GM12878 (cell line): ENCODE measurements around the gene SENP5. TPM values are rescaled to one million over a fixed set of nuclear protein-coding genes. Genes with fewer than 3 reads are reported as not detected.
A peak's percentile ranks its signal among the peaks of the same experiment; 100 is the strongest.

Experiments used
- EP300 ChIP-seq, 2 experiments: fragments of 150-350 bp in 1 of 2; IDR thresholded peaks; 2 replicates each; pipeline ENCODE4 v1.6.1; 2011 to 2012; ENCODE audit warnings: low read depth in 2 of 2, low read length in 2 of 2, borderline replicate concordance in 1 of 2, improper control_type of control experiment in 1 of 2, inconsistent platforms in 1 of 2; ENCODE audit not compliant: control insufficient read depth in 1 of 2
- HDAC6 ChIP-seq: fragments of 200-600 bp; sonication (generic); IDR thresholded peaks from one replicate; pipeline ENCODE4 v1.8.0; 2017; ENCODE audit warnings: antibody characterized with exemption; ENCODE audit not compliant: unreplicated experiment
- JUND ChIP-seq: IDR thresholded peaks from 2 replicates; pipeline ENCODE4 v1.6.1; 2012; ENCODE audit warnings: low read depth, mild to moderate bottlenecking, low read length, improper control_type of control experiment, moderate library complexity
- KAT2A ChIP-seq: conservative IDR thresholded peaks from 2 replicates; pipeline ENCODE4 v1.6.1; 2011; ENCODE audit warnings: low read depth, low read length; ENCODE audit not compliant: control insufficient read depth
- NBN ChIP-seq: fragments of 450-650 bp; IDR thresholded peaks from 2 replicates; pipeline ENCODE4 v1.6.1; 2016
- PAX5 ChIP-seq: IDR thresholded peaks from 2 replicates; pipeline ENCODE4 v1.6.1; 2011; ENCODE audit warnings: low read depth, low read length, borderline replicate concordance
- PML ChIP-seq: IDR thresholded peaks from 2 replicates; pipeline ENCODE4 v1.6.1; 2012; ENCODE audit warnings: low read length, inconsistent platforms
- POLR2AphosphoS2 ChIP-seq: IDR thresholded peaks from 2 replicates; pipeline ENCODE4 v1.6.1; 2011; ENCODE audit warnings: low read depth, mild to moderate bottlenecking, low read length, improper control_type of control experiment, moderate library complexity
- SIX5 ChIP-seq: IDR thresholded peaks from 2 replicates; pipeline ENCODE4 v1.6.1; 2011; ENCODE audit warnings: mild to moderate bottlenecking, low read depth, low read length, moderate library complexity; ENCODE audit not compliant: severe bottlenecking
- SMAD5 ChIP-seq: IDR thresholded peaks from 2 replicates; pipeline ENCODE4 v1.6.1; 2016; ENCODE audit warnings: antibody characterized with exemption, low read depth
- SP1 ChIP-seq: IDR thresholded peaks from one replicate; pipeline ENCODE4 v1.6.1; 2011; ENCODE audit warnings: low read depth, low read length
- polyA plus RNA-seq, 11 experiments: library from polyadenylated mRNA; depleted of rRNA in 4 of 11; unstranded in 6 of 11; stranded (reverse) in 5 of 11; fragments of >200 nt; fragmentation: Nextera tagmentation in 4 of 11; fragmentation: Illumina TruSeq in 1 of 11; extraction: Ambion mirVana in 4 of 11; extraction: Trizol in 1 of 11; gene quantifications; 1 replicate in 1 of 11; 2 replicates in 10 of 11; pipeline versions ENCODE4 v1.2.1 to v1.2.3, GENCODE V29; 2011 to 2016; ENCODE audit warnings: inconsistent platforms in 2 of 11, missing spikeins in 2 of 11, low read depth in 1 of 11
- total RNA-seq, 4 experiments: library from RNA; depleted of rRNA in 3 of 4; stranded (reverse); fragments of >200 nt in 3 of 4; fragmentation: Illumina TruSeq in 1 of 4; extraction: Trizol in 1 of 4; gene quantifications; 2 replicates each; pipeline versions ENCODE4 v1.2.1 to v1.2.3, GENCODE V29; 2013 to 2021
- TF ChIP-seq, protein P1 (sequence below): fragments of 450-650 bp; IDR thresholded peaks from 2 replicates; pipeline ENCODE4 v1.6.1; 2016; ENCODE audit warnings: mild to moderate bottlenecking, moderate library complexity, borderline replicate concordance
- TF ChIP-seq, protein P2 (sequence below): IDR thresholded peaks from 2 replicates; pipeline ENCODE4 v1.6.1; 2012; ENCODE audit warnings: mild to moderate bottlenecking, low read depth, low read length
- TF ChIP-seq, protein P3 (sequence below): fragments of 450-650 bp; IDR thresholded peaks from 2 replicates; pipeline ENCODE4 v1.6.1; 2017; ENCODE audit warnings: low read depth, mild to moderate bottlenecking, moderate library complexity
- TF ChIP-seq, protein P4 (sequence below): IDR thresholded peaks from 2 replicates; pipeline ENCODE4 v1.6.1; 2012; ENCODE audit warnings: low read depth, low read length, improper control_type of control experiment
- TF ChIP-seq, protein P5 (sequence below): fragments of 450-650 bp; conservative IDR thresholded peaks from 2 replicates; pipeline ENCODE4 v1.6.1; 2017; ENCODE audit warnings: mild to moderate bottlenecking, moderate library complexity

Gene SENP5
- total and polyA plus RNA-seq, 10 of the 15 experiments (the other 5 are each of a cell fraction or from before 2014, with no cell fraction given): 6.4 to 28.4 (median 15.6) TPM

DNA sequence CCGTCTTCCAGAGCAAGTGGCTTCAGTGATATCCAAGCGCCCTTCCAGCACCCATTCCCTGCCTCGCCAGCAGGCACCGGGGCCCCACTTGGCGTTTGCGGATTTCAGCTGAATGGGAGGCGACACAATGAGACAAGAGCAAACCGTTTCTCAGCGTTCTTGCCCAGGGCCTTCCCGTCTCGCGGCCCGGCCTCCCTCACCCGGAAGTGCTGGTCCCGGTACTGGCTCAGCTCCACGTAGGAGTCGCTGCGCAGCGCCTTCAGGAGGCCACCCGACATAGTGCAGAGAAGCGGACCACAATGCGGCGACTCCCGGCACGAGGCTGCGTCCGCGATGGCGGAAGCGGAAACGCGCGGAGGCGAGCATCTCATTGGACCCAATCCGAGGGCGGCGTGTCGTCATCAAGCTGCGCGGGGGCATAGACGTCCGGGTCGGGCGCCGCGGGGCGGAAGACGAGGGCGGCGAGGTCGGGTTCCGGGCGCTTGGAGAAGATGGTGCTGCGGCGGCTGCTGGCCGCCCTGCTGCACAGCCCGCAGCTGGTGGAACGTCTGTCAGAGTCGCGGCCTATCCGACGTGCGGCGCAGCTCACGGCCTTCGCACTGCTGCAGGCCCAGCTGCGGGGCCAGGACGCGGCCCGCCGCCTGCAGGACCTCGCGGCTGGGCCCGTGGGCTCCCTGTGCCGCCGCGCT, 74.7 kb downstream of the SENP5 start, which contains the start of gene NCBP2 (continued):
- TF ChIP-seq PML (peak; percentile 97), EP300 (IDR thresholded peaks at IDR 0.05; ENCODE audit: borderline replicate concordance in 1 of 2, control insufficient read depth in 1 of 2, low read depth in 2 of 2, low read length in 2 of 2) (no peak; a peak in 1 of 4 replicates), SP1 (peak; percentile 79), HDAC6 (no peak), JUND (no peak; the same call in 1 of the 2 replicates), SIX5 (peak; percentile 56), KAT2A (no peak), PAX5 (0 out of 2 replicates have a peak, but pooled peaks have one; percentile 63), SMAD5 (peak; percentile 82), POLR2AphosphoS2 (peak; percentile 96), NBN (peak; percentile 96)
- TF ChIP-seq, protein P1, sequence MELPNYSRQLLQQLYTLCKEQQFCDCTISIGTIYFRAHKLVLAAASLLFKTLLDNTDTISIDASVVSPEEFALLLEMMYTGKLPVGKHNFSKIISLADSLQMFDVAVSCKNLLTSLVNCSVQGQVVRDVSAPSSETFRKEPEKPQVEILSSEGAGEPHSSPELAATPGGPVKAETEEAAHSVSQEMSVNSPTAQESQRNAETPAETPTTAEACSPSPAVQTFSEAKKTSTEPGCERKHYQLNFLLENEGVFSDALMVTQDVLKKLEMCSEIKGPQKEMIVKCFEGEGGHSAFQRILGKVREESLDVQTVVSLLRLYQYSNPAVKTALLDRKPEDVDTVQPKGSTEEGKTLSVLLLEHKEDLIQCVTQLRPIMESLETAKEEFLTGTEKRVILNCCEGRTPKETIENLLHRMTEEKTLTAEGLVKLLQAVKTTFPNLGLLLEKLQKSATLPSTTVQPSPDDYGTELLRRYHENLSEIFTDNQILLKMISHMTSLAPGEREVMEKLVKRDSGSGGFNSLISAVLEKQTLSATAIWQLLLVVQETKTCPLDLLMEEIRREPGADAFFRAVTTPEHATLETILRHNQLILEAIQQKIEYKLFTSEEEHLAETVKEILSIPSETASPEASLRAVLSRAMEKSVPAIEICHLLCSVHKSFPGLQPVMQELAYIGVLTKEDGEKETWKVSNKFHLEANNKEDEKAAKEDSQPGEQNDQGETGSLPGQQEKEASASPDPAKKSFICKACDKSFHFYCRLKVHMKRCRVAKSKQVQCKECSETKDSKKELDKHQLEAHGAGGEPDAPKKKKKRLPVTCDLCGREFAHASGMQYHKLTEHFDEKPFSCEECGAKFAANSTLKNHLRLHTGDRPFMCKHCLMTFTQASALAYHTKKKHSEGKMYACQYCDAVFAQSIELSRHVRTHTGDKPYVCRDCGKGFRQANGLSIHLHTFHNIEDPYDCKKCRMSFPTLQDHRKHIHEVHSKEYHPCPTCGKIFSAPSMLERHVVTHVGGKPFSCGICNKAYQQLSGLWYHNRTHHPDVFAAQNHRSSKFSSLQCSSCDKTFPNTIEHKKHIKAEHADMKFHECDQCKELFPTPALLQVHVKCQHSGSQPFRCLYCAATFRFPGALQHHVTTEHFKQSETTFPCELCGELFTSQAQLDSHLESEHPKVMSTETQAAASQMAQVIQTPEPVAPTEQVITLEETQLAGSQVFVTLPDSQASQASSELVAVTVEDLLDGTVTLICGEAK: peak; percentile 94
- TF ChIP-seq, protein P2, sequence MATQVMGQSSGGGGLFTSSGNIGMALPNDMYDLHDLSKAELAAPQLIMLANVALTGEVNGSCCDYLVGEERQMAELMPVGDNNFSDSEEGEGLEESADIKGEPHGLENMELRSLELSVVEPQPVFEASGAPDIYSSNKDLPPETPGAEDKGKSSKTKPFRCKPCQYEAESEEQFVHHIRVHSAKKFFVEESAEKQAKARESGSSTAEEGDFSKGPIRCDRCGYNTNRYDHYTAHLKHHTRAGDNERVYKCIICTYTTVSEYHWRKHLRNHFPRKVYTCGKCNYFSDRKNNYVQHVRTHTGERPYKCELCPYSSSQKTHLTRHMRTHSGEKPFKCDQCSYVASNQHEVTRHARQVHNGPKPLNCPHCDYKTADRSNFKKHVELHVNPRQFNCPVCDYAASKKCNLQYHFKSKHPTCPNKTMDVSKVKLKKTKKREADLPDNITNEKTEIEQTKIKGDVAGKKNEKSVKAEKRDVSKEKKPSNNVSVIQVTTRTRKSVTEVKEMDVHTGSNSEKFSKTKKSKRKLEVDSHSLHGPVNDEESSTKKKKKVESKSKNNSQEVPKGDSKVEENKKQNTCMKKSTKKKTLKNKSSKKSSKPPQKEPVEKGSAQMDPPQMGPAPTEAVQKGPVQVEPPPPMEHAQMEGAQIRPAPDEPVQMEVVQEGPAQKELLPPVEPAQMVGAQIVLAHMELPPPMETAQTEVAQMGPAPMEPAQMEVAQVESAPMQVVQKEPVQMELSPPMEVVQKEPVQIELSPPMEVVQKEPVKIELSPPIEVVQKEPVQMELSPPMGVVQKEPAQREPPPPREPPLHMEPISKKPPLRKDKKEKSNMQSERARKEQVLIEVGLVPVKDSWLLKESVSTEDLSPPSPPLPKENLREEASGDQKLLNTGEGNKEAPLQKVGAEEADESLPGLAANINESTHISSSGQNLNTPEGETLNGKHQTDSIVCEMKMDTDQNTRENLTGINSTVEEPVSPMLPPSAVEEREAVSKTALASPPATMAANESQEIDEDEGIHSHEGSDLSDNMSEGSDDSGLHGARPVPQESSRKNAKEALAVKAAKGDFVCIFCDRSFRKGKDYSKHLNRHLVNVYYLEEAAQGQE: 0 out of 2 replicates have a peak, but pooled peaks have one; percentile 10
- TF ChIP-seq, protein P3, sequence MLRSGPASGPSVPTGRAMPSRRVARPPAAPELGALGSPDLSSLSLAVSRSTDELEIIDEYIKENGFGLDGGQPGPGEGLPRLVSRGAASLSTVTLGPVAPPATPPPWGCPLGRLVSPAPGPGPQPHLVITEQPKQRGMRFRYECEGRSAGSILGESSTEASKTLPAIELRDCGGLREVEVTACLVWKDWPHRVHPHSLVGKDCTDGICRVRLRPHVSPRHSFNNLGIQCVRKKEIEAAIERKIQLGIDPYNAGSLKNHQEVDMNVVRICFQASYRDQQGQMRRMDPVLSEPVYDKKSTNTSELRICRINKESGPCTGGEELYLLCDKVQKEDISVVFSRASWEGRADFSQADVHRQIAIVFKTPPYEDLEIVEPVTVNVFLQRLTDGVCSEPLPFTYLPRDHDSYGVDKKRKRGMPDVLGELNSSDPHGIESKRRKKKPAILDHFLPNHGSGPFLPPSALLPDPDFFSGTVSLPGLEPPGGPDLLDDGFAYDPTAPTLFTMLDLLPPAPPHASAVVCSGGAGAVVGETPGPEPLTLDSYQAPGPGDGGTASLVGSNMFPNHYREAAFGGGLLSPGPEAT: peak; percentile 83
- TF ChIP-seq, protein P4, sequence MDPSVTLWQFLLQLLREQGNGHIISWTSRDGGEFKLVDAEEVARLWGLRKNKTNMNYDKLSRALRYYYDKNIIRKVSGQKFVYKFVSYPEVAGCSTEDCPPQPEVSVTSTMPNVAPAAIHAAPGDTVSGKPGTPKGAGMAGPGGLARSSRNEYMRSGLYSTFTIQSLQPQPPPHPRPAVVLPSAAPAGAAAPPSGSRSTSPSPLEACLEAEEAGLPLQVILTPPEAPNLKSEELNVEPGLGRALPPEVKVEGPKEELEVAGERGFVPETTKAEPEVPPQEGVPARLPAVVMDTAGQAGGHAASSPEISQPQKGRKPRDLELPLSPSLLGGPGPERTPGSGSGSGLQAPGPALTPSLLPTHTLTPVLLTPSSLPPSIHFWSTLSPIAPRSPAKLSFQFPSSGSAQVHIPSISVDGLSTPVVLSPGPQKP: peak; percentile 97
- TF ChIP-seq, protein P5, sequence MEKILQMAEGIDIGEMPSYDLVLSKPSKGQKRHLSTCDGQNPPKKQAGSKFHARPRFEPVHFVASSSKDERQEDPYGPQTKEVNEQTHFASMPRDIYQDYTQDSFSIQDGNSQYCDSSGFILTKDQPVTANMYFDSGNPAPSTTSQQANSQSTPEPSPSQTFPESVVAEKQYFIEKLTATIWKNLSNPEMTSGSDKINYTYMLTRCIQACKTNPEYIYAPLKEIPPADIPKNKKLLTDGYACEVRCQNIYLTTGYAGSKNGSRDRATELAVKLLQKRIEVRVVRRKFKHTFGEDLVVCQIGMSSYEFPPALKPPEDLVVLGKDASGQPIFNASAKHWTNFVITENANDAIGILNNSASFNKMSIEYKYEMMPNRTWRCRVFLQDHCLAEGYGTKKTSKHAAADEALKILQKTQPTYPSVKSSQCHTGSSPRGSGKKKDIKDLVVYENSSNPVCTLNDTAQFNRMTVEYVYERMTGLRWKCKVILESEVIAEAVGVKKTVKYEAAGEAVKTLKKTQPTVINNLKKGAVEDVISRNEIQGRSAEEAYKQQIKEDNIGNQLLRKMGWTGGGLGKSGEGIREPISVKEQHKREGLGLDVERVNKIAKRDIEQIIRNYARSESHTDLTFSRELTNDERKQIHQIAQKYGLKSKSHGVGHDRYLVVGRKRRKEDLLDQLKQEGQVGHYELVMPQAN: peak; percentile 88
